Ishikawa (cell line): ENCODE measurements around the gene MKLN1.

Experiments
- CEBPB ChIP-seq: IDR thresholded peaks from 2 replicates; pipeline ENCODE4 v1.6.1; 2012
- CREB1 ChIP-seq: IDR thresholded peaks from 2 replicates; pipeline ENCODE4 v1.6.1; 2012; ENCODE audit warnings: low read depth
- EGR1 ChIP-seq: IDR thresholded peaks from 2 replicates; pipeline ENCODE4 v1.6.1; 2012
- EP300 ChIP-seq: IDR thresholded peaks from 2 replicates; pipeline ENCODE4 v1.6.1; 2012; ENCODE audit warnings: borderline replicate concordance
- FOXM1 ChIP-seq: IDR thresholded peaks from 2 replicates; pipeline ENCODE4 v1.6.1; 2012; ENCODE audit warnings: low read depth, borderline replicate concordance
- NFIC ChIP-seq: IDR thresholded peaks from 2 replicates; pipeline ENCODE4 v1.6.1; 2012
- RAD21 ChIP-seq: IDR thresholded peaks from 2 replicates; pipeline ENCODE4 v1.6.1; 2012; ENCODE audit warnings: low read depth
- TAF1 ChIP-seq: IDR thresholded peaks from 2 replicates; pipeline ENCODE4 v1.6.1; 2012; ENCODE audit warnings: low read depth, mild to moderate bottlenecking
- TCF12 ChIP-seq: IDR thresholded peaks from 2 replicates; pipeline ENCODE4 v1.6.1; 2012; ENCODE audit warnings: low read depth
- TEAD4 ChIP-seq: IDR thresholded peaks from 2 replicates; pipeline ENCODE4 v1.6.1; 2012
- YY1 ChIP-seq: IDR thresholded peaks from 2 replicates; pipeline ENCODE4 v1.6.1; 2012; ENCODE audit warnings: low read depth
- ZBTB7A ChIP-seq: IDR thresholded peaks from 2 replicates; pipeline ENCODE4 v1.6.1; 2012; ENCODE audit warnings: low read depth
- TF ChIP-seq, protein P1 (sequence below): IDR thresholded peaks from 2 replicates; pipeline ENCODE4 v1.6.1; 2012; ENCODE audit warnings: low read depth, mild to moderate bottlenecking
- TF ChIP-seq, protein P2 (sequence below): IDR thresholded peaks from 2 replicates; pipeline ENCODE4 v1.6.1; 2012
- TF ChIP-seq, protein P3 (sequence below): IDR thresholded peaks from 2 replicates; pipeline ENCODE4 v1.6.1; 2012

Gene MKLN1

DNA sequence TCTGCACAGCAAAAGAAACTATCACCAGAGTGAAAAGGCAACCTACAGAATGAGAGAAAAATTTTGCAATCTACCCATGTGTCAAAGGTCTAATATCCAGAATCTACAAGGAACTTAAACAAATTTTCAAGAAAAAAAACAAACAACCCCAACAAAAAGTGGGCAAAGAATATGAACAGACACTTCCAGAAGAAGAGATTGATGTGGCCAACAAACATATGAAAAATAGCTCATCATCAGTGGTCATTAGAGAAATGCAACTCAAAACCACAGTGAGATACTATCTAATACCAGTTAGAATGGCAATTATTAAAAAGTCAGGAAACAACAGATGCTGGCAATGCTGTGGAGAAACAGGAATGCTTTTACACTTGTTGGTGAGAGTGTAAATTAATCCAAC is 7.1 kb upstream of the MKLN1 start:
- TF ChIP-seq TEAD4: no peak
- TF ChIP-seq TAF1: no peak
- no peak for TF ChIP-seq YY1
- TF ChIP-seq CEBPB: no peak
- no peak for TF ChIP-seq EP300
- no peak for TF ChIP-seq RAD21
- TF ChIP-seq ZBTB7A: no peak
- TF ChIP-seq, protein P1, sequence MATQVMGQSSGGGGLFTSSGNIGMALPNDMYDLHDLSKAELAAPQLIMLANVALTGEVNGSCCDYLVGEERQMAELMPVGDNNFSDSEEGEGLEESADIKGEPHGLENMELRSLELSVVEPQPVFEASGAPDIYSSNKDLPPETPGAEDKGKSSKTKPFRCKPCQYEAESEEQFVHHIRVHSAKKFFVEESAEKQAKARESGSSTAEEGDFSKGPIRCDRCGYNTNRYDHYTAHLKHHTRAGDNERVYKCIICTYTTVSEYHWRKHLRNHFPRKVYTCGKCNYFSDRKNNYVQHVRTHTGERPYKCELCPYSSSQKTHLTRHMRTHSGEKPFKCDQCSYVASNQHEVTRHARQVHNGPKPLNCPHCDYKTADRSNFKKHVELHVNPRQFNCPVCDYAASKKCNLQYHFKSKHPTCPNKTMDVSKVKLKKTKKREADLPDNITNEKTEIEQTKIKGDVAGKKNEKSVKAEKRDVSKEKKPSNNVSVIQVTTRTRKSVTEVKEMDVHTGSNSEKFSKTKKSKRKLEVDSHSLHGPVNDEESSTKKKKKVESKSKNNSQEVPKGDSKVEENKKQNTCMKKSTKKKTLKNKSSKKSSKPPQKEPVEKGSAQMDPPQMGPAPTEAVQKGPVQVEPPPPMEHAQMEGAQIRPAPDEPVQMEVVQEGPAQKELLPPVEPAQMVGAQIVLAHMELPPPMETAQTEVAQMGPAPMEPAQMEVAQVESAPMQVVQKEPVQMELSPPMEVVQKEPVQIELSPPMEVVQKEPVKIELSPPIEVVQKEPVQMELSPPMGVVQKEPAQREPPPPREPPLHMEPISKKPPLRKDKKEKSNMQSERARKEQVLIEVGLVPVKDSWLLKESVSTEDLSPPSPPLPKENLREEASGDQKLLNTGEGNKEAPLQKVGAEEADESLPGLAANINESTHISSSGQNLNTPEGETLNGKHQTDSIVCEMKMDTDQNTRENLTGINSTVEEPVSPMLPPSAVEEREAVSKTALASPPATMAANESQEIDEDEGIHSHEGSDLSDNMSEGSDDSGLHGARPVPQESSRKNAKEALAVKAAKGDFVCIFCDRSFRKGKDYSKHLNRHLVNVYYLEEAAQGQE: no peak
- no peak for TF ChIP-seq NFIC
- TF ChIP-seq, protein P2, sequence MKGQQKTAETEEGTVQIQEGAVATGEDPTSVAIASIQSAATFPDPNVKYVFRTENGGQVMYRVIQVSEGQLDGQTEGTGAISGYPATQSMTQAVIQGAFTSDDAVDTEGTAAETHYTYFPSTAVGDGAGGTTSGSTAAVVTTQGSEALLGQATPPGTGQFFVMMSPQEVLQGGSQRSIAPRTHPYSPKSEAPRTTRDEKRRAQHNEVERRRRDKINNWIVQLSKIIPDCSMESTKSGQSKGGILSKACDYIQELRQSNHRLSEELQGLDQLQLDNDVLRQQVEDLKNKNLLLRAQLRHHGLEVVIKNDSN: no peak
- TF ChIP-seq CREB1: no peak
- TF ChIP-seq EGR1: no peak
- TF ChIP-seq TCF12: no peak
- no peak for TF ChIP-seq FOXM1

DNA sequence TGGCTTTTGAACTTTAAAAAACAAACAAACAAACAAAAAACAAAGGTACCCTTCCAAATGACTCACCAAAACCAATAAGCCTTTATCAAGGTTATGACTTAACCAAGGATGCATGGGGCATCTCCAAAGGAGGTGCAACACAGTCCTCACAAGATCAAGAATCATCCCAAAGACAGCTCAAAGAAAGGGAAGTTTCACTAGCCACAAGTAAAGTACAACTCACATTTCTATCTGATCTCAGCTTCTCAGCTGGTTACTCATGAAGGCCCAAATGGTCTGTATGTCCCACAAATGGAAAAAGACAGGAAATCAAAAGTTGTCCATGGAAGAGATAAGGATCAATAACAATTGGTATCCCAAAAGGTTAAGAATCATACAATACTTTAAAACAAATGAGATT is 6.0 kb upstream of the MKLN1 start:
- TF ChIP-seq, protein P3, sequence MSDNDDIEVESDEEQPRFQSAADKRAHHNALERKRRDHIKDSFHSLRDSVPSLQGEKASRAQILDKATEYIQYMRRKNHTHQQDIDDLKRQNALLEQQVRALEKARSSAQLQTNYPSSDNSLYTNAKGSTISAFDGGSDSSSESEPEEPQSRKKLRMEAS: no peak
- TF ChIP-seq NFIC (no peak), CREB1 (no peak), RAD21 (no peak), FOXM1 (no peak)
- TF ChIP-seq, protein P2: no peak

DNA sequence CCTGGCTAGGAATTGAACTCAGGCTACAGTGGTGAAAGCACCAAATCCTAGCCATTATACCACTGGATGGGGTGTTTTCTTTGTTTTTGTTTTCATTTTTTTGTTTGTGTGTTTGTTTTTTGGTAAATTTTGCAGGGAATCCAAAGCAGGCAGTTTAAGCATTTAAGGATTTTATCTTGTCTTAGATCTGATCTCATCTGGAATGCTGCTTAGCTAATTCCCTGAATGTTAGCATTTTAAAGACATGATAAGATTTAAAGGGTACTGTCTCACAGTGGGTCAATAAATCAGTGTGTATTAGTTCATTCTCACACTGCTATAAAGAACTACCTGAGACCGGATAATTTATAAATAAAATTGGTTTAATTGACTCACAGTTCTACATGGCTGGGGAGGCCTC is 5.6 kb upstream of the MKLN1 start:
- TF ChIP-seq TEAD4 (no peak), YY1 (no peak), RAD21 (no peak), CEBPB (no peak), ZBTB7A (no peak), FOXM1 (no peak), TAF1 (no peak), NFIC (no peak)
- TF ChIP-seq, protein P3: no peak
- TF ChIP-seq, protein P1: no peak

DNA sequence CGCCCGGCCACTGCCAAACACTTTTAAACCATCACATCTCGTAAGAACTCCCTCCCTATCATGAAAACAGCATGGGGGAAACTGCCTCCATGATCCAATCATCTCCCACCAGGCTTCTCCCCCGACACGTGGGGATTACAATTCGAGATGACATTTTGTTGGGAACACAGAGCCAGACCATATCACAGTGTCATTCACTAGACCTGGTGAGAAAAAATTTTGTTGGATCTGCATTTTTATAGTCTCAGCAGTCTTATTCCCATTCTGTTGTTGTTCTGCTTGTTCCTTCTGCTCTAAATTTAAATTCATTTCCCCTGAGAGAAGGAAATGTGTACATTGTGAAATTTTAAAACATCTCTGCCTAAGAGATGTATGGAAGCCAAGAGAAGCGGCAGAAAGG is 4.8 kb upstream of the MKLN1 start:
- TF ChIP-seq CEBPB (no peak), TCF12 (no peak)

DNA sequence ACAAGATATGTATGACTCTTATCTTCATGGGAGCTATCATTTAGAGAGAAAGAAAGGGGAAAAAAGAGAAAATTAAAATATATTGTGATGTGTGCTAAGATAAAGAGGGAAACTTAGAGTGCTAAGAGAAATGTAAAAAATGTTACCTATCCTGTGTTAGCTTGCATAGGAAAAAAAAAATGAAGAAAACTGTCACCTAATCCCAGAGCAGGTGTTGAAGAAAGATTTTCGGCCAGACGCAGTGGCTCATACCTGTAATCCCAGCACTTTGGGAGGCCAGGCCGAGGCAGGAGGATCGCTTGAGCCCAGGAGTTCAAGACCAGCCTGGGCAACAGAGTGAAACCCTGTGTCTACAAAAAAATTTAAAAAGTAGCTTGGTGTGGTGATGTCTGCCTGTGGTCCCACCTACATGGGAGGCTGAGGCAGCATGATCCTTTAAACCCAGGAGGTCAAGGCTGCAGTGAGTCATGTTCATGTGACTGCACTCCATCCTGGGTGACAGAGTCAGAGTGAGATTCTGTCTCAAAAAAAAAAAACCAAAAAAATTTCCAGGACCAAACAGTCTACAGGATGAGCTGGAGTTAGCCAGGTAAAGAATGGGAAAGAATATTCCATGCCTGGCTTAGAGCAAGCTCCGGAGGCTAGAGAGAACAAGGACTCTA is 2.4 kb upstream of the MKLN1 start:
- TF ChIP-seq, protein P3: no peak
- TF ChIP-seq, protein P2: no peak
- TF ChIP-seq, protein P1: no peak
- TF ChIP-seq YY1 (no peak), EGR1 (no peak), ZBTB7A (no peak), EP300 (no peak), NFIC (no peak), TEAD4 (no peak), TCF12 (no peak), CREB1 (no peak), CEBPB (no peak)
